ENCODE results near the gene RALGAPA2. TPM values are rescaled to one million over a fixed set of nuclear protein-coding genes. Genes with fewer than 3 reads are reported as not detected.

RALGAPA2 gene
- total RNA-seq, 1 experiment from 2014 or later: 26.3 TPM

DNA sequence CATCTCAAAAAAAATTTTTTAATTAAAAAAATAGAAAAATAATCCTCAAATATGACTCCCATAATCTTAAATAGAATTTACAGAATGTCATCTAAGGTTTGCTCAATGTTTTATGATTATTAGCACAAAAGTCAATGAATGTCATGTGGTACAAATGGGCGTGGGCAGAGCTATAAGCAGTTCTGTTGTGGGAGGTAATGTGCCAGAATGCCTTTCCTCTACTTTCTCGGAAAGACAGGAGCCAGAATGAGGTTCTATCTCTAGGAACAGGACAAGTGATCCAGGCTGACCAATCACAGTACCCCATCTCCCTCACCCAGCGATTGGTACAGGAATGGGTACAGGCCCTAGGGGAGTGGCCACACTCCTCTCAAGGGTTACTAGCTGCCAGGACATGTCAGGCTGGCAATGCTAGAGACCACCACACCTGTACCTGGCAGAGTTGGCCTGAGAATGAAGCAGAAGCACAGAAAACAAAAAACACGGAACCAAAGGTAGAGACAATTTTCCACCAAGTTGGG, 15.1 kb downstream of the RALGAPA2 start:
- TF ChIP-seq, protein P1, sequence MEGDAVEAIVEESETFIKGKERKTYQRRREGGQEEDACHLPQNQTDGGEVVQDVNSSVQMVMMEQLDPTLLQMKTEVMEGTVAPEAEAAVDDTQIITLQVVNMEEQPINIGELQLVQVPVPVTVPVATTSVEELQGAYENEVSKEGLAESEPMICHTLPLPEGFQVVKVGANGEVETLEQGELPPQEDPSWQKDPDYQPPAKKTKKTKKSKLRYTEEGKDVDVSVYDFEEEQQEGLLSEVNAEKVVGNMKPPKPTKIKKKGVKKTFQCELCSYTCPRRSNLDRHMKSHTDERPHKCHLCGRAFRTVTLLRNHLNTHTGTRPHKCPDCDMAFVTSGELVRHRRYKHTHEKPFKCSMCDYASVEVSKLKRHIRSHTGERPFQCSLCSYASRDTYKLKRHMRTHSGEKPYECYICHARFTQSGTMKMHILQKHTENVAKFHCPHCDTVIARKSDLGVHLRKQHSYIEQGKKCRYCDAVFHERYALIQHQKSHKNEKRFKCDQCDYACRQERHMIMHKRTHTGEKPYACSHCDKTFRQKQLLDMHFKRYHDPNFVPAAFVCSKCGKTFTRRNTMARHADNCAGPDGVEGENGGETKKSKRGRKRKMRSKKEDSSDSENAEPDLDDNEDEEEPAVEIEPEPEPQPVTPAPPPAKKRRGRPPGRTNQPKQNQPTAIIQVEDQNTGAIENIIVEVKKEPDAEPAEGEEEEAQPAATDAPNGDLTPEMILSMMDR (IDR thresholded peaks at IDR 0.05; ENCODE audit: unreplicated experiment): no peak
- Mint-ChIP-seq H3K27ac (ENCODE audit: unreplicated experiment) (no peak overlapping the region), H3K4me1 (ENCODE audit: low read depth, unreplicated experiment) (peaks cover 14% of the 10 kb centered on the region), H3K9me3 (ENCODE audit: low read depth, unreplicated experiment) (no peaks in the 10 kb centered on the region), H3K27me3 (ENCODE audit: unreplicated experiment) (no peaks in the 10 kb centered on the region), H3K4me3 (ENCODE audit: low read depth, unreplicated experiment) (no peak overlapping the region), H3K36me3 (ENCODE audit: insufficient read depth, unreplicated experiment) (no peaks in the 10 kb centered on the region)
- no peak for DNase-seq
- intact Hi-C loops (cut with micrococcal nuclease; ENCODE audit: unreplicated experiment): no loop called here
- no TSS peak for BruUV-seq (replicated peaks)
- CTCF ChIA-PET: no interaction called here

DNA sequence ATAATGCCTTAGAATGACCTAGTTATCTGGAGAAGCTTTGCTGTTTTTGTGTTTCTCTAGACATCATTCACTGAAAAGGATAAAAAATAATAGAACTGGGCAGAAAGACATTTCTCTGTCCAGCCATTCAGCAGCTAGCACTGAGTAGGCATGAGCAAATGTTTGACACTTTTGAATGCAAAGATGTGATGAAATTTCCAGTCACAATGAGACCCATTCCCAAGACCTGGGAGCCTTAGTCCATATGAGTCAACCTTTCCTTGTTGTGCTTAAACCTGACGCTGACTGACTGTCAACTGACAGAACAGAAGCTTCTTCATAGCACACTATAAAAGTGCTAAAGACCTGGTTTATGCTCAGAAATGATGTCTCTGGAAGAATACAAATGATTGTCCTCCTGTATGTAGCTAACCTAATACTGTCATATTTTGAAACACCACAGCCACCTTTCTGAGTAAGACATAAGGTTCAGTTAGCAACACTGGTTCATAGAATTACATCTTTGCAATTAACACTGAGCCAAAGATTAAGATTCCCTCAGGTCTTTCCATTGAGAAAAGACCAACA, 17.1 kb downstream of the RALGAPA2 start:
- BruUV-seq (replicated peaks): no TSS peak
- CTCF ChIA-PET: no interaction called here
- Mint-ChIP-seq H3K9me3 (ENCODE audit: low read depth, unreplicated experiment) (no peaks in the 10 kb centered on the region), H3K27me3 (ENCODE audit: unreplicated experiment) (no peaks in the 10 kb centered on the region), H3K27ac (ENCODE audit: unreplicated experiment) (no peak overlapping the region), H3K4me3 (ENCODE audit: low read depth, unreplicated experiment) (no peak overlapping the region), H3K36me3 (ENCODE audit: insufficient read depth, unreplicated experiment) (no peaks in the 10 kb centered on the region), H3K4me1 (ENCODE audit: low read depth, unreplicated experiment) (peaks cover 8% of the 10 kb centered on the region)
- TF ChIP-seq, protein P1 (IDR thresholded peaks at IDR 0.05; ENCODE audit: unreplicated experiment): no peak
- intact Hi-C loops (cut with micrococcal nuclease; ENCODE audit: unreplicated experiment): no loop called here
- no peak for DNase-seq

DNA sequence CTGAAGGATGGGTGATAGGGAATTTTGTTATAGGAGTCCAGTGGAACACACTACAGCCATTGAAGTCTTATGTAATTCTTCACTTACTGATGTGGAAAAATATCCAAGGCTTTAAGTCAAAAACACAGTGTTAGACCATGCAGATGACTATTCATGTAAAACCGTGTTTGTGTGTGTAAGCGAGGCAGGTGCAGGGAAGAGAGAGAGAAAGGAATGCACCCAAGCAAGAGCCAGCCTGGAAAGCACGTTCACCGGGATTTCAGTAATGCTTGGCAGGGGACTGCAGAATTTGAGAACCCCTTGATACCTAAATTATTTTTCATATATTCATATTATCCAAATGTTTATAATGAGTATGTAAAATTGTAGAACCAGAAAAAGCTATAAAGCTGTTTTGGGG, 17.9 kb downstream of the RALGAPA2 start:
- Mint-ChIP-seq H3K36me3 (ENCODE audit: insufficient read depth, unreplicated experiment) (no peaks in the 10 kb centered on the region), H3K4me3 (ENCODE audit: low read depth, unreplicated experiment) (no peak overlapping the region), H3K27me3 (ENCODE audit: unreplicated experiment) (no peaks in the 10 kb centered on the region), H3K9me3 (ENCODE audit: low read depth, unreplicated experiment) (no peaks in the 10 kb centered on the region), H3K27ac (ENCODE audit: unreplicated experiment) (no peak overlapping the region), H3K4me1 (ENCODE audit: low read depth, unreplicated experiment) (peaks cover 8% of the 10 kb centered on the region)
- TF ChIP-seq, protein P1 (IDR thresholded peaks at IDR 0.05; ENCODE audit: unreplicated experiment): no peak
- DNase-seq: no peak
- no TSS peak for BruUV-seq (replicated peaks)
- intact Hi-C loops (cut with micrococcal nuclease; ENCODE audit: unreplicated experiment): no loop called here
- CTCF ChIA-PET: no interaction called here

DNA sequence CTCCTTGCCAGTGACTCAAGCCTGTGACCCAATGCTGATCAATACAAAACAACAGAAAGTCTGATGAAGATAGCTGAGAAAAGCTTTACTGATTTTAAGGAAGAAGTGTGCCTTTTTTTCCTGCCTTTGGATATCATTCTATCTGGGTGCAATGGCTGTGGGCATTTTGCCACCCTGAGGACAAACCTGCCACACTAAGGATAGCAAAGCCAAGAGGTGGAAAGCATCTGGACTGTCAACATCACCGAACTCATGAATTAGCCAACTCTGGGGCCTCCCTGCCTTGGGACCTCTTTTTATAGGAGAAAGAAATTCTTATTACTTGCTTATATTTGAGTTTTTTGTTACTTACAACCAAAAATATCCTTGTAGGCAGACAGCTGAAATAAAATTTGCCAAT, 19.9 kb downstream of the RALGAPA2 start:
- no peaks in the 10 kb centered on the region for H3K36me3 Mint-ChIP-seq (ENCODE audit: insufficient read depth, unreplicated experiment)
- no peaks in the 10 kb centered on the region for H3K9me3 Mint-ChIP-seq (ENCODE audit: low read depth, unreplicated experiment)
- no peak for DNase-seq
- H3K27me3 Mint-ChIP-seq (ENCODE audit: unreplicated experiment): no peaks in the 10 kb centered on the region
- peaks cover 8% of the 10 kb centered on the region for H3K4me1 Mint-ChIP-seq (ENCODE audit: low read depth, unreplicated experiment)
- TF ChIP-seq, protein P1 (IDR thresholded peaks at IDR 0.05; ENCODE audit: unreplicated experiment): no peak
- H3K4me3 Mint-ChIP-seq (ENCODE audit: low read depth, unreplicated experiment): no peak overlapping the region
- intact Hi-C loops (cut with micrococcal nuclease; ENCODE audit: unreplicated experiment): no loop called here
- no peak overlapping the region for H3K27ac Mint-ChIP-seq (ENCODE audit: unreplicated experiment)
- CTCF ChIA-PET: no interaction called here
- BruUV-seq (replicated peaks): no TSS peak

All from Calu3 (cell line).